ENCODE data around the gene NYNRIN.
"Not testable (repeated sequence)": the region's sequence is repeated elsewhere in the genome, so short reads cannot be mapped to it uniquely, and the experiment has no call there.

Gene NYNRIN

DNA sequence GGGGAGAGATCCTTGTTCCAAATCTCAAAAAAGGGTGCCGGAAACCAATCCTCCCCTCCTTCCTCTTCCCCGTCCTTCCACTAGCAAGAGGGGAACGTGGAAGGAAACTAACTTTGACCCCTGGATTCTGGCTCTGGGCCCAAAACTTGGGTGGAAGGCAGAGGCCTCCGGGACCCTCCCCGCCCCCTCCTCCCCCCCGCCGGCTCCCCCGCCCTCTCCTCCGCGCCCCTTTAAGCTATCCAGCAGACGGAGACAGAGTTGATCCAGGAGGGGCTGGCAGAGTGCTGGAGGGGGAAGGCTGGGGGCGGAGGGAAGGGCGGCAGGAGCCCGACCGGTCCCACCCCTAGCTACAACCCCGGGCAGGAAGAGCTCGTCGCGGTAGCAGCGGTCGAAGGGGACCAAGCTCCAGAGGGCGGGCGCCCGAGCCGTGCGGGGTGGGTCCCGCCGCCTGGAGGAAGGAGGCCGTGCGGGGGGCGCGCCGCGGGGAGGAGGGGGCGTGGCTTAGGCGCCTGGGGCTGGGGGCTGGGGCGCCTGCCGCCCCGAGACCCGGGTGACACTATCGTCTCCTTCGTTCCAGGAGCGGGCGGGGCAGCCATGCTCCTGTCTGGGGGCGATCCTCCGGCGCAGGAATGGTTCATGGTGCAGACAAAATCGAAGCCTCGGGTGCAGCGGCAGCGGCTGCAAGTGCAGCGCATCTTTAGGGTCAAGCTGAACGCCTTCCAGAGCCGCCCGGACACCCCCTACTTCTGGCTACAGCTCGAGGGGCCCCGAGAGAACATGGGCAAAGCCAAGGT, at the start of gene NYNRIN:
Gene NYNRIN (plus strand): TSS at position 351 of the 794 bp plus-strand sequence. CDS start 244 bp downstream, at position 595.
- ChIA-PET CTCF (interaction anchor here (0.7 to 1.2 kb wide), 3 partner anchors 12 to 70 kb away, joined by 3 to 4 read pairs (median 3); no protein-coding TSS in a partner anchor), POLR2A (no interaction called here)
- DNase-seq (ENCODE audit: extremely low spot score), result no peak
- TF ChIP-seq, protein P1, sequence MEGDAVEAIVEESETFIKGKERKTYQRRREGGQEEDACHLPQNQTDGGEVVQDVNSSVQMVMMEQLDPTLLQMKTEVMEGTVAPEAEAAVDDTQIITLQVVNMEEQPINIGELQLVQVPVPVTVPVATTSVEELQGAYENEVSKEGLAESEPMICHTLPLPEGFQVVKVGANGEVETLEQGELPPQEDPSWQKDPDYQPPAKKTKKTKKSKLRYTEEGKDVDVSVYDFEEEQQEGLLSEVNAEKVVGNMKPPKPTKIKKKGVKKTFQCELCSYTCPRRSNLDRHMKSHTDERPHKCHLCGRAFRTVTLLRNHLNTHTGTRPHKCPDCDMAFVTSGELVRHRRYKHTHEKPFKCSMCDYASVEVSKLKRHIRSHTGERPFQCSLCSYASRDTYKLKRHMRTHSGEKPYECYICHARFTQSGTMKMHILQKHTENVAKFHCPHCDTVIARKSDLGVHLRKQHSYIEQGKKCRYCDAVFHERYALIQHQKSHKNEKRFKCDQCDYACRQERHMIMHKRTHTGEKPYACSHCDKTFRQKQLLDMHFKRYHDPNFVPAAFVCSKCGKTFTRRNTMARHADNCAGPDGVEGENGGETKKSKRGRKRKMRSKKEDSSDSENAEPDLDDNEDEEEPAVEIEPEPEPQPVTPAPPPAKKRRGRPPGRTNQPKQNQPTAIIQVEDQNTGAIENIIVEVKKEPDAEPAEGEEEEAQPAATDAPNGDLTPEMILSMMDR (IDR thresholded peaks at IDR 0.05; ENCODE audit: control extremely low read depth, extremely low read depth, low read depth, missing control alignments), result no peak

DNA sequence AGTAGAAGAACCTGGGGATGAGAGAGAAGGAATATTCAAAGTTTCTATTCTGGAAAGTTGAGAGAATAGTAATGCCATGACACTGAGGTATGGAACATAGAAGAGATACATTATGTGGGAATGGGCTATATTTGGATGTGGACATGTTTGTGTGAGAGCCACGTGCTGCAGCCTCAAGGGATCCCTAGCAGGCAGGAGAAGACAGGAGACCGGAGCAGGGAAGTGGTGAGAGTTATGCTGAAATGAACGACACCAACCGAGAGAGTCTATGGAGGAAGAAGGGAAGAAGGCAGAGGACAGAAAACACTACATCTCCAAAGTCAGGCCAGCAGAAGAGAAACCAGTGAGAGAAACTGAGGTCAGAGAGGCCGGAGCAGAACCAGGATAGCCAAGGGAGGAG, 49.1 kb upstream of the NYNRIN start:
- TF ChIP-seq, protein P1 (IDR thresholded peaks at IDR 0.05; ENCODE audit: control extremely low read depth, extremely low read depth, low read depth, missing control alignments), result no peak
- DNase-seq (ENCODE audit: extremely low spot score), result no peak
- ChIA-PET POLR2A (no interaction called here), CTCF (interaction anchor here (0.7 to 3.2 kb wide), 7 partner anchors 9 to 81 kb away, joined by 3 to 16 read pairs (median 4); partner anchors contain the start of genes NFATC4 and RIPK3)

DNA sequence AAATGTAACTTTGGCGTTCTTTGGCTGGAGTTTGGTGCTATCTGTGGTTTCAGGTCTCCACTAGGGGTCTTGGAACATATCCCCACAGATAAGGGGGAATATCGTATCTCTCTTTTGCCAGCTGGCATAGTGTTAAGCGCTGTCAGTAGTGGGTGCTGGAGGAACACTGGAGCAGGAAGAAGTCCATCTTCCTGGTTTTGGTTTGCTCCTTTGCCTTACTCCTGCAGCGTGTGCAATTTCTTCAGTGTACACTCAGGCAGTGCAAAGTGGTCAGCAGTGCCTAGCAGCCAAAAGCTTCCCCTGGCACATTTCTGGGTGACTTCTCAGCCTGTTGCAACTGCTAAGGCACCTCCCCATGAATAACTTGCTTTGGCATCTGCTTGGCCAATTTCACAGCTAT, 47.3 kb upstream of the NYNRIN start:
- CTCF ChIA-PET, result interaction anchor here (1.2 to 3.2 kb wide), 5 partner anchors 11 to 85 kb away, joined by 3 to 16 read pairs (median 7); no protein-coding TSS in a partner anchor
- POLR2A ChIA-PET, result no interaction called here
- DNase-seq (ENCODE audit: extremely low spot score), result no peak
- TF ChIP-seq, protein P1 (IDR thresholded peaks at IDR 0.05; ENCODE audit: control extremely low read depth, extremely low read depth, low read depth, missing control alignments), result no peak

DNA sequence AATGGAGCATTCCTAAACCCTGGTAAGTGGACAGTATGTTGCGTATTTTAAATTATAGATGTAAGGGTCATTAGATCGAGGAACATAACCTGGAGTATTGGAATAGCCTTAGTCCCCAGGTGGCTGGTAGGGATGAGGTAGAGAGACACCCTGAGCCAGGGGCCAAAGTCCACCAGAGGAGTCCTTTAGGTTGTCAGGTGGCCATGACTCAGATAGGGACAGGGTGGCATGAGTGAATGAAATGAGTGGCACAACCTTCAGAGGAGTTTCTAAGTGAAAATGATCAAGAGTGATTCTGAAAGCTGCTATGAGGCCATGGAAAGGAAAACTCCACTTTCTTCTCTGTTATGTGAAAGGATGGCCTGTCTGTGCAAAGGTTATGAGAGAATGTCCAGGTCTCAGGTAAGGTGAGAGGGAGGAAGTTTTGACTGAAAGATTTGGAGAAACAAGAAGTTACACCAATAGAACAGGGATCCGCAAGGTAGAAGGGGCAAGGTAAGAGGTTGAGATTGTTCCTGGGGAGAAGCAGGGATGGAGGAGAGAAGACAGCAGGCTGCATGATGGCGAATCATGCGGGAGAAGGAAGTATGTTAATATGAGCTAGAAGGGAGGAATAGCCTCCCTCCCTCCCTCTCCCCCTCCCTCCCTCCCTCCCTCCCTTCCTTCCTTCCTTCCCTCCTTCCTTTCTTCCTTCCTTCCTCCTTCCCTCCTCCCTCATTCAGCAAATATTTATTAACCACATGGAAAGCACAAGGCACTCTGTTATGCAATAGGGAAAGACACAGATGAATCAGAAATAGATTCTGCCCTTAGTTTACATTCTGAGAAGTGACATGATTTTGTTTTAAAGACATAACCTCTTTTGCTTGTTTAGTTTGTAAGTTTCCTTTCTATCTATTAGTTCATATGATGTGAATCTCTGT, 45.0 kb upstream of the NYNRIN start:
- CTCF ChIA-PET, result interaction anchor here (1.2 to 2.0 kb wide), 3 partner anchors 12 to 78 kb away, joined by 3 to 7 read pairs (median 3); no protein-coding TSS in a partner anchor
- POLR2A ChIA-PET, result no interaction called here
- TF ChIP-seq, protein P1 (IDR thresholded peaks at IDR 0.05; ENCODE audit: control extremely low read depth, extremely low read depth, low read depth, missing control alignments), result no peak
- no peak for DNase-seq (ENCODE audit: extremely low spot score)

DNA sequence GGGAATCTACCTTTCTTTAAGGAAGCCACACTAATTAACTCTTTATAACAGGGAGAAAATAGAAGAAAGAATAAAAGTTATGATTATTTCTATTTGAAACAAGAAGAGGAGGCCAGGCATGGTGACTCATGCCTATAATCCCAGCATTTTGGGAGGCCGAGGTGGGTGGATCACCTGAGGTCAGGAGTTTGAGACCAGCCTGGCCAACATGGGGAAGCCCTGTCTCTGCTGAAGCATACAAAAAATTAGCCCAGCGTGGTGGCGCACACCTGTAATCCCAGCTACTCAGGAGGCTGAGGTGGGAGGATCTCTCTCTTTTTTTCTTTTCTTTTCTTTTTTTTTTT, 44.3 kb upstream of the NYNRIN start:
- DNase-seq (ENCODE audit: extremely low spot score); POLR2A ChIA-PET: not testable (repeated sequence)
- CTCF ChIA-PET, result interaction anchor here (1.2 to 1.6 kb wide), 2 partner anchors 12 to 14 kb away, joined by 3 read pairs; no protein-coding TSS in a partner anchor

DNA sequence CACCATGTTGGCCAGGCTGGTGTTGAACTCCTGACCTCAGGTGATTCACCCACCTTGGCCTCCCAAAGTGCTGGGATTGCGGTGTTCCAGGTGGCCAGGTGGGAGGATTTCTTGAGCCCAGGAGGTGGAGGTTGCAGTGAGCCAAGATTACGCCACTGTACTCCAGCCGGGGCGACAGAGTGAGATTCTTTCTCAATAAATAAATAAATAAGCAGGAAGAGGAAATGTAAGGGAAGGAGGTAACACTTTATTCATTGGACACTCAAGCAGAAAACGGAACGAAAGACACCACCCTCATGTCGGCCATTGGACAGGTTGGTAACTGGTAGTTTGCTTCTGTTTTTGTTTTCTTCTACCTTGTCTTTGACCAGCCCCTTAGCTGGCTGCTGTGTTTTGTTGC, 43.8 kb upstream of the NYNRIN start:
- CTCF ChIA-PET, result interaction anchor here (1.6 to 1.7 kb wide), 2 partner anchors 10 to 11 kb away, joined by 3 read pairs; no protein-coding TSS in a partner anchor
- TF ChIP-seq, protein P1 (IDR thresholded peaks at IDR 0.05; ENCODE audit: control extremely low read depth, extremely low read depth, low read depth, missing control alignments), result no peak
- DNase-seq (ENCODE audit: extremely low spot score), result no peak
- POLR2A ChIA-PET, result no interaction called here

All from GM10248 (cell line).